Liver (tissue), 3 donors: ENCODE data around the gene PHLPP1.

Experiments used
- ATF3 ChIP-seq: IDR thresholded peaks from 2 replicates; pipeline ENCODE4 v1.6.1; 2016; ENCODE audit warnings: antibody characterized with exemption
- CTCF ChIP-seq: fragments of 150-350 bp; IDR thresholded peaks from 2 replicates; pipeline ENCODE4 v1.5.1; 2017; ENCODE audit warnings: improper control_type of control experiment, low read depth, low read length; ENCODE audit not compliant: missing input control
- EGR1 ChIP-seq, 2 donors: IDR thresholded peaks; 2 replicates each; pipeline ENCODE4 v1.6.1; 2016 to 2018; ENCODE audit warnings: antibody characterized with exemption in 2 of 2, low read depth in 2 of 2
- FOXA1 ChIP-seq: IDR thresholded peaks from 2 replicates; pipeline ENCODE4 v1.6.1; 2016; ENCODE audit warnings: antibody characterized with exemption
- JUND ChIP-seq, 2 donors: IDR thresholded peaks; 2 replicates each; pipeline ENCODE4 v1.6.1; 2016; ENCODE audit warnings: antibody characterized with exemption in 2 of 2
- MAX ChIP-seq: IDR thresholded peaks from 2 replicates; pipeline ENCODE4 v1.6.1; 2016; ENCODE audit warnings: antibody characterized with exemption
- REST ChIP-seq: IDR thresholded peaks from 2 replicates; pipeline ENCODE4 v1.6.1; 2016; ENCODE audit warnings: antibody characterized with exemption, mild to moderate bottlenecking
- SP1 ChIP-seq: IDR thresholded peaks from 2 replicates; pipeline ENCODE4 v1.6.1; 2018; ENCODE audit warnings: antibody characterized with exemption, mild to moderate bottlenecking
- TAF1 ChIP-seq: conservative IDR thresholded peaks from 2 replicates; pipeline ENCODE4 v1.6.1; 2016; ENCODE audit warnings: antibody characterized with exemption, mild to moderate bottlenecking
- YY1 ChIP-seq: IDR thresholded peaks from 2 replicates; pipeline ENCODE4 v1.6.1; 2016; ENCODE audit warnings: antibody characterized with exemption, mild to moderate bottlenecking
- ZBTB33 ChIP-seq: IDR thresholded peaks from 2 replicates; pipeline ENCODE4 v1.6.1; 2016; ENCODE audit warnings: antibody characterized with exemption
- donor health status: healthy.
- donor health status: healthy.

- TF ChIP-seq REST (no peak), CTCF (no peak), EGR1 (IDR thresholded peaks at IDR 0.05; ENCODE audit: low read depth in 2 of 2) (no peak), MAX (no peak), TAF1 (no peak), SP1 (no peak), ATF3 (no peak), ZBTB33 (no peak), YY1 (no peak), FOXA1 (no peak), JUND (IDR thresholded peaks at IDR 0.05) (no peak)
Measured at GRCh38 chr18:62883937-62884735, 168.8 kb downstream of the PHLPP1 start.
